BJ (cell line): Measurements from ENCODE around the gene ESRP2. TPM values are rescaled to one million over a fixed set of nuclear protein-coding genes. Genes with fewer than 3 reads are reported as not detected.

Experiments used
- CTCF ChIA-PET: fragments of 350-600 bp; formaldehyde crosslinking; extraction: SDS; loops from one replicate; lab custom pipeline; 2021; ENCODE audit warnings: antibody characterized with exemption, inconsistent platforms; lab: Yijun Ruan, JAX
- POLR2A ChIA-PET: fragments of 300-600 bp; sonication (Branson Sonifier 250); formaldehyde crosslinking; extraction: SDS; loops from one replicate; lab custom pipeline; 2021; ENCODE audit warnings: antibody characterized with exemption; lab: Charles Lee
- DNase-seq: peaks from one replicate; pipeline ENCODE4 v3.0.0-alpha.2; 2011; ENCODE audit warnings: low read depth
- H3K27me3 ChIP-seq: 2 replicates; pipeline ENCODE4 v1.6.0; 2011; ENCODE audit warnings: low read length; ENCODE audit not compliant: control insufficient read depth, insufficient read depth
- H3K36me3 ChIP-seq: 2 replicates; pipeline ENCODE4 v1.5.1; 2011; ENCODE audit warnings: low read length; ENCODE audit not compliant: control insufficient read depth, insufficient read depth
- H3K4me3 ChIP-seq: 2 replicates; pipeline ENCODE4 v1.5.1; 2011; ENCODE audit warnings: low read depth, mild to moderate bottlenecking, control low read depth, low read length
- CTCF ChIP-seq: IDR thresholded peaks from 2 replicates; pipeline ENCODE4 v1.5.1; 2011; ENCODE audit warnings: low read depth, mild to moderate bottlenecking, control low read depth, inconsistent platforms, low read length, moderate library complexity; ENCODE audit not compliant: insufficient read depth
- polyA plus RNA-seq: library from polyadenylated mRNA; depleted of rRNA; stranded (reverse); fragments of >200 nt; gene quantifications from 2 replicates; pipeline ENCODE4 v1.2.3, GENCODE V29; 2011

ESRP2 gene
- polyA plus RNA-seq, 1 experiment, result 0.04 TPM

DNA sequence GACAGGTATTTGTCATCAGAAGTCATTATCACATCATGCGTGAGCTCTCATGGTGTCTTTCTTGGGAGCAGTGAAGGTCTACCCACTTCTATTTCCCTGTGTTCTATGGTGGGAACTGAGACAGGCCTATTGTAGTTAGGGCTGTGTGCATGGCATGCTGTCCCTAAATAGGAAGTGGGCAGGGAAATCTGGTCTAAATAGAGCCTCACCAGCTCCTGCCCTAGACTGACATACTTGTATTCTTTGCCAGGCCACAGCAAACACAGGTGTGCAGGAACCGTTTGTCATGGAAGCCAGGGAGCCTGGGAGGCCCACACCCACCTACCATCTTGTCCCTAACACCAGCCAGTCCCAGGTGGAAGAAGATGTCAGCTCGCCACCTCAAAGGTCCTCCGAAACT, 38.5 kb upstream of the ESRP2 start:
- Histone ChIP-seq H3K27me3 (no peaks in the 10 kb centered on the region), H3K36me3 (peaks cover 8% of the 10 kb centered on the region), H3K4me3 (no peak overlapping the region)
- no peak for TF ChIP-seq CTCF
- DNase-seq, result no peak
- ChIA-PET CTCF (interaction anchor here (1.2 to 1.7 kb wide), 3 partner anchors 11 to 13 kb away, joined by 5 to 8 read pairs (median 5); partner anchors contain the start of gene SLC7A6), POLR2A (no interaction called here)

DNA sequence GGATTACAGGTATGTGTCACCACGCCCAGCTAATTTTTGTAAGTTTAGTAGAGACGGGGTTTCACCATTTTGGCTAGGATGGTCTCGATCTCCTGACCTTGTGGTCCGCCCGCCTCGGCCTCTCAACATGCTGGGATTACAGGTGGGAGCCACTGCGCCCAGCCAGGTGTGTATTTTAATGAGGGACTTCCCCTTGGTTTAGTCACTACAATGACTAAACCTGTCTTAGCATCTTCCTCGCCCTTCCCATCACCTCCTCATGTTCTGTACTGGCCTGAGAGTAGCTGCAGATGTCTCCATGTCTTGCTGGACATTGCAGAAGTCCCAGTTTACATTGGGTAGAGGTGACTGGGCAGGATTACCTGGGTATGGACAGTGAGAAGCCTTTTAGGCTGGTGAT, 38.0 kb upstream of the ESRP2 start:
- Histone ChIP-seq H3K27me3 (no peaks in the 10 kb centered on the region), H3K36me3 (peaks cover 8% of the 10 kb centered on the region), H3K4me3 (no peak overlapping the region)
- no peak for TF ChIP-seq CTCF
- no peak for DNase-seq
- ChIA-PET POLR2A (no interaction called here), CTCF (interaction anchor here (1.2 to 2.2 kb wide), 4 partner anchors 10 to 13 kb away, joined by 5 to 9 read pairs (median 6); partner anchors contain the start of gene SLC7A6)

- CTCF ChIA-PET, result interaction anchor here (1.7 to 2.2 kb wide), 2 partner anchors 10 to 12 kb away, joined by 5 to 9 read pairs; partner anchors contain the start of gene SLC7A6
Observed at GRCh38 chr16:68273459-68273858, 37.5 kb upstream of the ESRP2 start.

DNA sequence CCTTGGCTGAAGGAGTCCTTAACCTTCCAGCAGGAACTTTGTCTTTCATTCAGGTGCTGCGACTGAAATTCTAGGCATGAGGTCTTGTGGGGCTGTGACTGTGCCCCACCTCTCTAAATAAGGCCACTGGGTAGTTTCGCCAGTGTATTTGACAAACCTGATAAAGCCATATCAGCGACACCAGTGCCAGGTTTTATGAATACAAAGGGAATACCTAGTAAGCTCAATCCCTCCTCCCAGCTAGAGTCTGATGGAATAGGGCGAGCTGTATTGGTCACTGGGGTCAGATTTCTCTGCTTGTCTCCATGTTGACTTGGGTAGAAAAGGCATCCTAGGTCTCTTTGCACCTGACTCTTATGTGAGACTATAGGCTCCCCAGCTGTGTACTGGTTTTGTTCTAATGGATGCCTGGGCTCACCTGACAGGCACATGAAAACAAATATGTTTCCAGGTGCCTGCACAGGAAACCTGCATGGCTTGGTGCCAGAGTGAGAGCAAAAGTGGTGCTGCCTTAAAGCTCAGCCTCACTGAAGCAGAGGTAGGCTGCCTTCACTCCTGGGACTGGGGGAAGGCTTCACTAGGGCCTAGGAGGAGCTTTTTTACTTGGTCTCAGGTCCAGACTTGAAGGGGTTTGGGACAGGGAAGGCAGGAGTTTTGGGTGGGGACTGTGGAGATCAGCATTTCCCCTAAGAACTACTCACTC, 36.7 kb upstream of the ESRP2 start:
- Histone ChIP-seq H3K4me3 (no peak overlapping the region), H3K36me3 (peaks cover 8% of the 10 kb centered on the region), H3K27me3 (no peaks in the 10 kb centered on the region)
- DNase-seq, result no peak
- no peak for TF ChIP-seq CTCF
- POLR2A ChIA-PET, result no interaction called here
- CTCF ChIA-PET, result interaction anchor here (0.8 to 2.2 kb wide), 3 partner anchors 11 to 57 kb away, joined by 3 to 9 read pairs (median 4); no protein-coding TSS in a partner anchor

More at GRCh38 chr16:68273459-68273858, 37.5 kb upstream of the ESRP2 start:
- POLR2A ChIA-PET, result no interaction called here
- Histone ChIP-seq H3K36me3 (peaks cover 8% of the 10 kb centered on the region), H3K4me3 (no peak overlapping the region), H3K27me3 (no peaks in the 10 kb centered on the region)
- no peak for DNase-seq
- no peak for TF ChIP-seq CTCF

- CTCF ChIA-PET, result interaction anchor here (1.0 to 1.1 kb wide), 2 partner anchors 12 to 13 kb away, joined by 3 to 4 read pairs; no protein-coding TSS in a partner anchor
- Histone ChIP-seq H3K27me3 (no peaks in the 10 kb centered on the region), H3K36me3 (peaks cover 8% of the 10 kb centered on the region), H3K4me3 (no peak overlapping the region)
- no peak for TF ChIP-seq CTCF
- no peak for DNase-seq
- POLR2A ChIA-PET, result no interaction called here
Observed at GRCh38 chr16:68270353-68270752, 34.4 kb upstream of the ESRP2 start.
